Aorta (tissue), 5 donors: ENCODE data around the gene COMTD1. TPM values are rescaled to one million over a fixed set of nuclear protein-coding genes. Genes with fewer than 3 reads are reported as not detected.
"Not testable (repeated sequence)": the region's sequence is repeated elsewhere in the genome, so short reads cannot be mapped to it uniquely, and the experiment has no call there.

ENCODE experiments used
- ATAC-seq: fragments of 200-7000 bp; cut with Tn5 transposase; one replicate; pipeline ENCODE4 v1.9.1; 2022; ENCODE audit warnings: moderate library complexity; ENCODE audit not compliant: low FRiP score
- DNase-seq, 2 donors: peaks; one replicate each; pipeline ENCODE4 v3.0.0-alpha.2; 2020
- H3K27ac ChIP-seq, 2 donors: one replicate each; pipeline ENCODE4 v1.5.1; 2013; ENCODE audit warnings: low read length in 2 of 2, mild to moderate bottlenecking in 2 of 2, moderate library complexity in 2 of 2, control low read depth in 1 of 2, inconsistent platforms in 1 of 2, low read depth in 1 of 2
- H3K27me3 ChIP-seq, 2 donors: one replicate each; pipeline ENCODE4 v1.6.1; 2013; ENCODE audit warnings: control low read depth in 1 of 2, low read length in 1 of 2, mild to moderate bottlenecking in 1 of 2, moderate library complexity in 1 of 2; ENCODE audit not compliant: insufficient read depth in 2 of 2, control insufficient read depth in 1 of 2
- H3K36me3 ChIP-seq, 2 donors: one replicate each; pipeline ENCODE4 v1.6.1; 2013; ENCODE audit warnings: control low read depth in 1 of 2, low read length in 1 of 2, mild to moderate bottlenecking in 1 of 2; ENCODE audit not compliant: insufficient read depth in 2 of 2, control insufficient read depth in 1 of 2
- H3K4me1 ChIP-seq, 2 donors: one replicate each; pipeline ENCODE4 v1.6.1; 2013; ENCODE audit warnings: low read length in 2 of 2, control low read depth in 1 of 2, mild to moderate bottlenecking in 1 of 2, moderate library complexity in 1 of 2; ENCODE audit not compliant: insufficient read depth in 2 of 2, control insufficient read depth in 1 of 2
- H3K4me3 ChIP-seq, 2 donors: one replicate each; pipeline ENCODE4 v1.5.1; 2013; ENCODE audit warnings: low read length in 2 of 2, control low read depth in 1 of 2, mild to moderate bottlenecking in 1 of 2
- H3K9me3 ChIP-seq: one replicate; pipeline ENCODE4 v1.6.1; 2013; ENCODE audit warnings: mild to moderate bottlenecking, low read length; ENCODE audit not compliant: control insufficient read depth
- WGBS, 2 donors: extraction: QIAGEN DNeasy Blood & Tissue Kit; methylation state at CpG; one replicate each; pipeline ENCODE4 v1.1.7; 2013; 5-methylcytosine and 5-hydroxymethylcytosine counted together
- intact Hi-C, 2 donors: fragments of 100-400 bp; cut with DNase I; formaldehyde crosslinking; loops; one replicate each; pipeline versions ENCODE4 v1.14.2 to v1.15.0; 2022
- polyA plus RNA-seq, 2 donors: library from polyadenylated mRNA; stranded (reverse); fragments of 200-250 nt; gene quantifications; one replicate each; pipeline ENCODE4 v1.2.3, GENCODE V29; 2013
- total RNA-seq, 2 donors: library from RNA; stranded (reverse); fragmentation: NEBNext Ultra II Directional; extraction: Animal tissue kit (Norgen Biotek cat#: 25700); gene quantifications; one replicate each; pipeline ENCODE4 v1.2.1, GENCODE V29; 2021
- donor health status: healthy with polysubstance abuse.
- donor health status: Bipolar disorder and iron deficiency.
- donor health status: DM: no; HTN: no; CAD: no.
- donor health status: DM: no; HTN: no; CAD: no.
- donor health status: DM: yes; HTN: yes; CAD: no.

COMTD1 gene
- total and polyA plus RNA-seq, 4 donors = 12.9 to 60.8 (median 22.7) TPM

DNA sequence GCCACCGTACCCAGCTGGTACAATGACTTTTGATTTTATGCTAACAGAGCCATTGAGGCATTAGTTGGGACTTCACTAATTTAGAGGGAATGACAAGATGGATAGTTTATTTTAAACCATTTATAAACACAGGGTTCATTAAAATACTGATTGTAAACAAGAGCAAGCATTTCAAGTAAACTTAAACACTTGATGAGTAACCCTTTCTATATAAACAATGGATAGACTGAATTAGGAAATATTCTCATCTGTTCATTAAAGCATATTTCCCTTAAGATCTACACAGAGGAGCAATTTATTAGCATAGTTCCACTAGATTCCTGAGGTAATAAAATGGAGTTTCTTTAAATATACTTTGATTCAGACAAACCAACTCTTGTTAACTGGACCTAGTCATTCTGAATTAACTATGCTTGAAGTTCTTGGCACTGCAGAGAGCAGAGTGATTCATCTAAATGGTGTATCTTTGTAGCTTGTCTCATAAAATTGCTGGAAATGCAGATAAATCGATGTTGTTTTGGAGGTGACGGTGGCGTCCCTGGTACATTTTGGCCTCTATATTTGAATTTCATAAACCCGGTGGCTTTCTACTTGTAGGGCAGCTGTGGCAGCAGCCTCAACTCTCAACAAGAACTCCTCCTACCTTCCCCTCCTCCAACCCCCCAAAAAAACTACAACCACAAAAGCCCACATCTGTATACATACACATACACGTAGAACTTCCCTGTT, 40.6 kb downstream of the COMTD1 start:
- no peaks in the 10 kb centered on the region for H3K36me3 ChIP-seq
- H3K9me3 ChIP-seq = no peaks in the 10 kb centered on the region
- intact Hi-C loops = no loop called here
- no peak overlapping the region for H3K27ac ChIP-seq
- ATAC-seq (no peak), DNase-seq (no peak)
- no peaks in the 10 kb centered on the region for H3K4me1 ChIP-seq
- WGBS, 2 donors = 95% methylated on average over 6 of the region's 6 CpGs
- H3K4me3 ChIP-seq = no peak overlapping the region
- no peaks in the 10 kb centered on the region for H3K27me3 ChIP-seq

DNA sequence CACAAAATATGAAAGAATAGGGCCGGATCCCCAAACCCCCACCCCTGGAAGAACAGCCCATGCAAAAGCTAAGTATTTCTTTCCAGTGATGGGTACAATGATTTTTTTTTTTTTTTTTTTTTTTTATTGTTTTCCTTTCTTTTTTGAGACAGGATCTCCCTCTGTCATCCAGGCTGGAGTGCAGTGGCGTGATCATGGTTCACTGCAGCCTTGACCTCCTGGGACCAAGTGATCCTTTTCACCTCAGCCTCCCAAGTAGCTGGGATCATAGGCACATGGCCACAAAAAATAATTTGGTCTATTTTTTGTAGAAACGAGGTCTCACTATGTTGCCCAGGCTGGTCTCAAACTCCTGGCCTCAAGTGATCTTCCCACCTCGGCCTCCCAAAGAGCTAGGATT, 41.1 kb downstream of the COMTD1 start:
- not testable (repeated sequence) for H3K9me3 ChIP-seq, H3K4me3 ChIP-seq, H3K4me1 ChIP-seq, H3K27me3 ChIP-seq, DNase-seq, ATAC-seq, H3K36me3 ChIP-seq, H3K27ac ChIP-seq
- intact Hi-C loops = loop anchor here in 1 of 2 donors (5.0 kb wide), 1 partner anchor 82 kb away; the partner anchor contains the start of gene SAMD8
- 84 to 85% methylated on average over 4 of the region's 4 CpGs for WGBS, 2 donors

DNA sequence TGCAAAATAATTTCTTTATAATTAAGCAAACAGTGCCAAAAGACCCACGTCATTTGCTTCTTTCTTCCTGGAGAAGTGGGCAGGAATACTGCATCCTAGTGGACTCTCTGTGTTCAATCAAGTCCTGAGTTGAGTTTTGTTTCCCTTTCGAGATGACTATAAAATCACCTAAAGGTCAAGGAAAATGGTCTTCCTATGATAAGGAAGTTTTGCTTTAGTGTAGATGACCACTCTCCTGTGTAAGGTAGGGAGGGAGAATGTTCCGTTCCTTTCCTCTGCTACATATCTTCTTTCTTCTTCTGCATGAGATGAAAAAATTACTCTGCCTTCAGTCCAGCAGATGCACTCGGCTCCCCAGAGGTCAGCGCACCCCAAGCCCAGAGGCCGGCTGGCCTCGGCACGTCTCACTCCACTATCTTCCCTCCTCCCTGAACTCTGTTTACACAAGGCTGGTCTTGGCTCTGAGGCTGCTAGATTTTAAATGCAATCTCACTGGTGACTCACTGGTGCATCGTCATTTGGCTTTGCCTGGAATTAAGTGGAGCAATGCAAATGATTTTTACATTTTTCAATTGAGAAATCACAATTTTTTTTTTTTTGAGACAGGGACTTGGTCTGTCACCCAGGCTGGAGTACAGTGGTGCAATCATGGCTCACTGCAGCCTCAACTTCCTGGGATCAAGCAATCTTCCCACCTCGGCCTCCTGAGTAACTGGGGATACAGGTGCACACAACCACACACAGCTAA, 43.8 kb downstream of the COMTD1 start:
- no peak overlapping the region for H3K4me3 ChIP-seq
- intact Hi-C loops = loop anchor here in 1 of 2 donors (5.0 kb wide), 1 partner anchor 80 kb away; the partner anchor contains the start of gene SAMD8
- H3K4me1 ChIP-seq = no peaks in the 10 kb centered on the region
- H3K27ac ChIP-seq = peak overlapping the region in 1 of 2 donors; percentile 28
- no peaks in the 10 kb centered on the region for H3K9me3 ChIP-seq
- no peaks in the 10 kb centered on the region for H3K36me3 ChIP-seq
- no peaks in the 10 kb centered on the region for H3K27me3 ChIP-seq
- DNase-seq = peak in 1 of 2 donors; percentile 62
- 20 to 22% methylated on average over 10 of the region's 10 CpGs for WGBS, 2 donors
- ATAC-seq = peak; percentile 85

DNA sequence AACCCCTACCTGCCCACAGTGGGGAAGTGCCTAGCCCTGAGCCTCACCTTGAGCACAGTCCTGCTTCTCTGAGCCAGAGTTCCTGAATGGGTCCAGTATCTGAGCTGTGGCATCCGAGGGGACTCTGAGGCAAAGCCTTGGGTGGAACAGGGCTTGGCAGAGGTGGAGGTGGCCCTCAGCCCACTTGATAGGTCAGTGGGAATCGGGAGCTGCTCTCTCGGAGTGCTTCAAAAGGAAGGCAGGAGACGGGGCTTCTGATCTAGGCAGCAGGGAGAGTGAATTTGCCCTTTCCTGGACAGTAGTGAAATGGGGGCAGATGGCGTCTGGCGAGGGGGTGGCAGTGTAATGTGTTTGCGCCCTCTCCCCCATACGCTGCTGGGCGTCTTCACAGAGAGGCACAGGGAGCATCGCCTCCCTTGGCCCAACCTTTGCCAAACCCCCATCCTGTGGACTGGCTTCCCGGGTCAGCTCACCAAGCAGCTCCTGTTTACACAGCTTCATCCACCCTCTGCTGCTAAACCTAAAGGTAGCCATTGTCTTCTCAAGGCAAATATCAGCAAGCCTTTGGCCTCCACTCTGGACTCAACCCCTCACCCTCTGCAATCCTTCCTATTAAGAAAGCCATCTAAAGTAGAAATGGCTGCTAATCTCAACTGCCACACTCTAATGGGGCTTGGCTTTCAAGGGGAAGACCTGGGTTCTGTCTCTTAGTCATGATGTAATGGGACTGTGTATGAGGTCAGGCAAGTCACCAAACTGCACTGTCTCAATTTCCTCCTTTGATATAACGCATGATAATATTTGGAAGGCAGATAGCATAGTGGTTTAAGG, 46.3 kb downstream of the COMTD1 start:
- Histone ChIP-seq H3K27me3 (no peaks in the 10 kb centered on the region), H3K36me3 (no peaks in the 10 kb centered on the region), H3K27ac (no peak overlapping the region), H3K4me3 (no peak overlapping the region), H3K9me3 (no peaks in the 10 kb centered on the region), H3K4me1 (no peaks in the 10 kb centered on the region)
- WGBS, 2 donors = 92 to 94% methylated on average over 12 of the region's 12 CpGs
- no peak for ATAC-seq
- DNase-seq = no peak
- intact Hi-C loops = loop anchor here (5.0 kb wide), 2 partner anchors 43 to 77 kb away; partner anchors contain the start of gene SAMD8 (in 1 of the 2)

DNA sequence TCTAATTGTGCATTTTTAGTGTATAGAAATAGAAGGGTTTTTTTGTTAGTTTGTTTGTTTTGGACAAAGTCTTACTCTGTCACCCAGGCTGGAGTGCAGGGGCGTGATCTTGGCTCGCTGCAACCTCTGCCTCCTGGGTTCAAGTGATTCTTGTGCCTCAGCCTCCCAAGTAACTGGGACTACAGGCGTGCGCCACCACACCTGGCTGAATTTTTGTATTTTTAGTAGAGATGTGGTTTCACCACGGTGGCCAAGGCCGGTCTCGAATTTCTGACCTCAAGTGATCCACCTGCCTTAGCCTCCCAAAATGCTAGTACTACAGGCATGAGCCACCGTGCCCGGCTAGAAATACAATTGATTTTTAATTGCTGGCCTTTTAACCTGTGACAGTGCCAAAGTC, 47.2 kb downstream of the COMTD1 start:
- 96 to 98% methylated on average over 9 of the region's 9 CpGs for WGBS, 2 donors
- not testable (repeated sequence) for H3K4me1 ChIP-seq, H3K4me3 ChIP-seq, DNase-seq, ATAC-seq, H3K27me3 ChIP-seq, H3K27ac ChIP-seq, H3K36me3 ChIP-seq, H3K9me3 ChIP-seq
- intact Hi-C loops = loop anchor here in 1 of 2 donors (5.0 kb wide), 1 partner anchor 44 kb away; no protein-coding TSS in a partner anchor

DNA sequence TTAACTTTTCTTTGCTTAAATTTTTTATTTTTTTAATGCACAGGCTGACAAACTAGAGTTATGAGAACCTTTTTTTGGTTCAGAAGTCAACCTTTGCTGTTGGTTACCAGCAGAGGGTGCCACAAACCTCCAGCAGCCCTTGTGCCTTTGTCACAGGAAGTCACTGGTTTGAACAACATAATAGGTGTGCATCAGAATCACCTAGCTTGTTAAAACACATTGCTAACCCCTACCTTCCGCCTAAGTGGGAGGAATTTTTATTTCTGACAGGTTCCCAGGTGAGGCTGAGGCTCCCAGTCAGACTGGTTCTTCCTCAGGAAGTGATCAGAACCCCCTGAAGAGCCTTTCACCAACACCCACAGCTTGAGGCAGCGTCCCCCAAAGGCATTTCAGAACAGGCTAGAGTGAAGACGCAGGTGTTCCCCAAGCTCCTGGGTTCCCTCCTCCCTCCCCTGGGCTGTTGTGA, 47.8 kb downstream of the COMTD1 start:
- Histone ChIP-seq H3K36me3 (no peaks in the 10 kb centered on the region), H3K9me3 (no peaks in the 10 kb centered on the region), H3K4me3 (no peak overlapping the region), H3K27me3 (no peaks in the 10 kb centered on the region), H3K27ac (no peak overlapping the region), H3K4me1 (no peaks in the 10 kb centered on the region)
- ATAC-seq (no peak), DNase-seq (no peak)
- 87% methylated on average over 3 of the region's 3 CpGs for WGBS, 2 donors
- intact Hi-C loops = loop anchor here in 1 of 2 donors (5.0 kb wide), 1 partner anchor 44 kb away; no protein-coding TSS in a partner anchor

DNA sequence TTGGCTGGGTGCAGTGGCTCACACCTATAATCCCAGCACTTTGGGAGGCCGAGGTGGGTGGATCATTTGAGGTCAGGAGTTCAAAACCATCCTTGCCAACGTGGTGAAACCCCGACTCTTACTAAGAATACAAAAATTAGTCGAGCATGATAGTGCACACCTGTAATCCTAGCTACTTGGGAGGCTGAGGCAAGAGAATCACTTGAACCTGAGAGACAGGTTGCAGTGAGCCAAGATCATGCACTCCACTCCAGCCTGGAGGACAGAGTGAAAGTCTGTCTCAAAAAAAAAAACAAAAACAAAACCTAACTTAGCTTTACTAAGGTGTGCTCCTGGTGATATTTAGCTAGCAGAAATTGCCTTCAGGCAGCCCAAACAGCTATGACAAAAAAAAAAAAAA, 49.4 kb downstream of the COMTD1 start:
- Histone ChIP-seq H3K4me3 (no peak overlapping the region), H3K27ac (no peak overlapping the region), H3K36me3 (no peaks in the 10 kb centered on the region), H3K4me1 (no peaks in the 10 kb centered on the region), H3K9me3 (no peaks in the 10 kb centered on the region), H3K27me3 (no peaks in the 10 kb centered on the region)
- intact Hi-C loops = loop anchor here in 1 of 2 donors (5.0 kb wide), 1 partner anchor 46 kb away; no protein-coding TSS in a partner anchor
- DNase-seq (no peak), ATAC-seq (no peak)
- WGBS, 2 donors = 80 to 84% methylated on average over 4 of the region's 4 CpGs
